Measurements from ENCODE around the gene AANAT.

Gene AANAT

GRCh38 chr17:76484228-76484725 lies 16.9 kb downstream of the AANAT start:
- no peak for TF ChIP-seq CTCF (IDR thresholded peaks at IDR 0.05; ENCODE audit: control insufficient read depth, insufficient read depth, low read depth, low read length, missing control alignments)
- no peak for DNase-seq (ENCODE audit: low read depth)
- H3K4me3 ChIP-seq (ENCODE audit: control insufficient read depth, low read depth, low read length), result no peak overlapping the region

GRCh38 chr17:76485569-76485968 lies 18.2 kb downstream of the AANAT start:
- no peak for DNase-seq (ENCODE audit: low read depth)
- no peak for TF ChIP-seq CTCF (IDR thresholded peaks at IDR 0.05; ENCODE audit: control insufficient read depth, insufficient read depth, low read depth, low read length, missing control alignments)
- no peak overlapping the region for H3K4me3 ChIP-seq (ENCODE audit: control insufficient read depth, low read depth, low read length)

GRCh38 chr17:76487451-76488192 lies 20.2 kb downstream of the AANAT start:
- TF ChIP-seq CTCF (IDR thresholded peaks at IDR 0.05; ENCODE audit: control insufficient read depth, insufficient read depth, low read depth, low read length, missing control alignments), result no peak
- DNase-seq (ENCODE audit: low read depth), result no peak
- no peak overlapping the region for H3K4me3 ChIP-seq (ENCODE audit: control insufficient read depth, low read depth, low read length)

- no peak for TF ChIP-seq CTCF (IDR thresholded peaks at IDR 0.05; ENCODE audit: control insufficient read depth, insufficient read depth, low read depth, low read length, missing control alignments)
- DNase-seq (ENCODE audit: low read depth), result no peak
- H3K4me3 ChIP-seq (ENCODE audit: control insufficient read depth, low read depth, low read length), result no peak overlapping the region
Observed at GRCh38 chr17:76490112-76490710, 22.8 kb downstream of the AANAT start.

GRCh38 chr17:76491271-76492122 lies 24.1 kb downstream of the AANAT start:
- no peak overlapping the region for H3K4me3 ChIP-seq (ENCODE audit: control insufficient read depth, low read depth, low read length)
- no peak for DNase-seq (ENCODE audit: low read depth)
- no peak for TF ChIP-seq CTCF (IDR thresholded peaks at IDR 0.05; ENCODE audit: control insufficient read depth, insufficient read depth, low read depth, low read length, missing control alignments)

- H3K4me3 ChIP-seq (ENCODE audit: control insufficient read depth, low read depth, low read length), result no peak overlapping the region
- no peak for DNase-seq (ENCODE audit: low read depth)
Observed at GRCh38 chr17:76492123-76492988, 25.0 kb downstream of the AANAT start.

More at GRCh38 chr17:76492123-76492988, 25.0 kb downstream of the AANAT start:
- no peak for TF ChIP-seq CTCF (IDR thresholded peaks at IDR 0.05; ENCODE audit: control insufficient read depth, insufficient read depth, low read depth, low read length, missing control alignments)
